Heart left ventricle (tissue), 16 donors: ENCODE measurements around the gene HYAL2. TPM values are rescaled to one million over a fixed set of nuclear protein-coding genes. Genes with fewer than 3 reads are reported as not detected.
A peak's percentile ranks its signal among the peaks of the same experiment; 100 is the strongest.

Experiments used
- ATAC-seq, 4 donors: fragments of 200-7000 bp; cut with Tn5 transposase; one replicate each; pipeline ENCODE4 v1.9.1; 2020 to 2022; ENCODE audit warnings: moderate library complexity in 4 of 4, mild to moderate bottlenecking in 3 of 4, moderate number of reproducible peaks in 1 of 4
- DNase-seq, 5 donors: peaks; one replicate each; pipeline ENCODE4 v3.0.0-alpha.2; 2020
- H3K27ac ChIP-seq, 12 donors: fragments of 200-600 bp; sonication (generic) in 4 of 12; one replicate each; pipeline versions ENCODE4 v1.5.0 to v1.8.0; 2016 to 2022; ENCODE audit warnings: mild to moderate bottlenecking in 2 of 12
- H3K27me3 ChIP-seq, 9 donors: fragments of 200-600 bp; sonication (generic) in 2 of 9; one replicate each; pipeline versions ENCODE4 v1.5.1 to v1.8.0; 2016 to 2022; ENCODE audit warnings: mild to moderate bottlenecking in 3 of 9
- H3K36me3 ChIP-seq, 9 donors: fragments of 200-600 bp; sonication (generic) in 2 of 9; one replicate each; pipeline versions ENCODE4 v1.5.0 to v1.8.0; 2018 to 2022; ENCODE audit warnings: mild to moderate bottlenecking in 2 of 9
- H3K4me1 ChIP-seq, 12 donors: fragments of 200-600 bp; sonication (generic) in 4 of 12; one replicate each; pipeline versions ENCODE4 v1.5.0 to v1.8.0; 2016 to 2022; ENCODE audit warnings: mild to moderate bottlenecking in 3 of 12
- H3K4me3 ChIP-seq, 12 donors: fragments of 200-600 bp; sonication (generic) in 4 of 12; one replicate each; pipeline versions ENCODE4 v1.5.0 to v1.8.0; 2017 to 2022; ENCODE audit warnings: mild to moderate bottlenecking in 9 of 12, moderate library complexity in 4 of 12
- H3K9me3 ChIP-seq, 12 donors: fragments of 200-600 bp; sonication (generic) in 4 of 12; one replicate each; pipeline versions ENCODE4 v1.5.0 to v1.8.0; 2016 to 2022; ENCODE audit warnings: mild to moderate bottlenecking in 1 of 12
- CTCF ChIP-seq, 12 donors: fragments of 200-600 bp; sonication (generic) in 4 of 12; IDR thresholded peaks; one replicate each; pipeline versions ENCODE4 v1.5.0 to v1.8.0; 2018 to 2022; ENCODE audit warnings: antibody characterized with exemption in 12 of 12, mild to moderate bottlenecking in 5 of 12
- POLR2A ChIP-seq, 2 donors: fragments of 450-650 bp; IDR thresholded peaks; one replicate each; pipeline ENCODE4 v1.6.1; 2017; ENCODE audit warnings: antibody characterized with exemption in 2 of 2, mild to moderate bottlenecking in 2 of 2, moderate library complexity in 2 of 2
- WGBS, 4 donors: extraction: QIAGEN DNeasy Blood & Tissue Kit in 2 of 4; methylation state at CpG; one replicate each; pipeline versions ENCODE4 v1.1.5 to v1.1.7; 2013 to 2018; 5-methylcytosine and 5-hydroxymethylcytosine counted together
- intact Hi-C, 10 donors: fragments of 100-400 bp; cut with DNase I; formaldehyde crosslinking; loops; one replicate each; pipeline versions ENCODE4 v1.11.1 to v1.14.2; 2022
- polyA plus RNA-seq, 2 donors: library from polyadenylated mRNA; stranded (reverse); fragments of 200-250 nt; gene quantifications; one replicate each; pipeline ENCODE4 v1.2.3, GENCODE V29; 2013
- total RNA-seq, 9 donors: library from RNA; depleted of rRNA in 2 of 9; stranded (reverse); fragments of >200 nt in 2 of 9; fragmentation: NEBNext Ultra II Directional in 3 of 9; extraction: Animal tissue kit (Norgen Biotek cat#: 25700) in 3 of 9; gene quantifications; one replicate each; pipeline versions ENCODE4 v1.1.0 to v1.2.4, GENCODE V29; 2016 to 2023
- donor health status: ischemic (EF 13 %, LVEDD 7.1; RV severe dilation, severe dysfunction).
- donor health status: healthy with polysubstance abuse.
- donor health status: DM: no; HTN: yes; CAD: no.
- donor health status: DM: no; HTN: no; CAD: no.
- donor health status: ischemic (EF 25% LVEDD 6.9; RV normal size, moderate dysfunction).
- donor health status: ischemic (EF 25% LVEDD 5.7; RV mildly dilated, moderate dysfunction).
- donor health status: healthy.
- donor health status: DM: yes; HTN: yes; CAD: no.
- donor health status: ischemic (EF 35%, LVEDD 5.7; RV mildly dilated, moderate dysfunction).
- donor health status: nonischemic (EF 11% LVEDD 7.7; RV severe dilation, severe dysfunction).
- donor health status: DM: yes; HTN: yes; CAD: no.
- donor health status: PGD.
- donor health status: ischemic (EF 29% LVEDD 5.4; RV normal size, mild dysfunction).
- donor health status: nonischemic (EF 23%, LVEDD 6.1; RV moderate dilation, normal function).

HYAL2 gene
- total and polyA plus RNA-seq, 11 donors, result 24.0 to 234 (median 52.2) TPM

GRCh38 chr3:50294492-50295403 is 27.8 kb downstream of the HYAL2 start:
- Histone ChIP-seq H3K9me3 (no peaks in the 10 kb centered on the region), H3K36me3 (peaks cover 0 to 14% (median 5%) of the 10 kb centered on the region in 9 donors), H3K4me3 (no peak overlapping the region), H3K4me1 (peaks cover 4 to 49% (median 36%) of the 10 kb centered on the region in 12 donors), H3K27ac (no peak overlapping the region), H3K27me3 (no peaks in the 10 kb centered on the region)
- ATAC-seq, result no peak
- 90 to 93% (median 92%) methylated on average over 18 to 22 of the region's 22 CpGs for WGBS, 4 donors
- DNase-seq, result peak in 1 of 5 donors; percentile 9
- intact Hi-C loops, result loop anchor here in 2 of 10 donors (5.0 to 10.0 kb wide), 2 partner anchors 33 to 360 kb away; partner anchors contain the start of gene TUSC2 (in 1 of the 2)
- TF ChIP-seq CTCF (IDR thresholded peaks at IDR 0.05), result no peak
- no peak for TF ChIP-seq POLR2A (IDR thresholded peaks at IDR 0.05)

- Histone ChIP-seq H3K27me3 (no peaks in the 10 kb centered on the region), H3K9me3 (no peaks in the 10 kb centered on the region), H3K4me3 (no peak overlapping the region), H3K27ac (no peak overlapping the region), H3K4me1 (peaks cover 4 to 48% (median 34%) of the 10 kb centered on the region in 12 donors), H3K36me3 (peaks cover 0 to 20% (median 11%) of the 10 kb centered on the region in 9 donors)
- ATAC-seq (no peak), DNase-seq (no peak)
- intact Hi-C loops, result loop anchor here in 2 of 10 donors (5.0 to 10.0 kb wide), 2 partner anchors 33 to 359 kb away; partner anchors contain the start of gene TUSC2 (in 1 of the 2)
- WGBS, 4 donors, result 74 to 87% (median 85%) methylated on average over 4 of the region's 4 CpGs
- TF ChIP-seq CTCF (IDR thresholded peaks at IDR 0.05) (no peak), POLR2A (IDR thresholded peaks at IDR 0.05) (no peak)
Observed at GRCh38 chr3:50294089-50294488, 28.5 kb downstream of the HYAL2 start.

GRCh38 chr3:50293079-50293801 is 29.3 kb downstream of the HYAL2 start:
- ATAC-seq (no peak), DNase-seq (peak in 3 of 5 donors; percentile 11 to 41 (median 29))
- Histone ChIP-seq H3K27me3 (no peaks in the 10 kb centered on the region), H3K4me3 (peak overlapping the region in 9 of 12 donors; percentile 53 to 99 (median 89)), H3K36me3 (peaks cover 3 to 29% (median 19%) of the 10 kb centered on the region in 9 donors), H3K4me1 (peaks cover 4 to 41% (median 27%) of the 10 kb centered on the region in 12 donors), H3K27ac (peak overlapping the region; percentile 69 to 96 (median 84)), H3K9me3 (no peaks in the 10 kb centered on the region)
- intact Hi-C loops, result loop anchor here in 2 of 10 donors (5.0 to 10.0 kb wide), 2 partner anchors 34 to 358 kb away; partner anchors contain the start of gene TUSC2 (in 1 of the 2)
- 75 to 79% (median 78%) methylated on average over 11 to 12 of the region's 12 CpGs for WGBS, 4 donors
- TF ChIP-seq POLR2A (IDR thresholded peaks at IDR 0.05), result no peak
- TF ChIP-seq CTCF (IDR thresholded peaks at IDR 0.05), result no peak
